ENCODE measurements around the gene GPR15LG. TPM values are rescaled to one million over a fixed set of nuclear protein-coding genes. Genes with fewer than 3 reads are reported as not detected.

GPR15LG gene
- total RNA-seq, 1 experiment from 2014 or later = not detected

DNA sequence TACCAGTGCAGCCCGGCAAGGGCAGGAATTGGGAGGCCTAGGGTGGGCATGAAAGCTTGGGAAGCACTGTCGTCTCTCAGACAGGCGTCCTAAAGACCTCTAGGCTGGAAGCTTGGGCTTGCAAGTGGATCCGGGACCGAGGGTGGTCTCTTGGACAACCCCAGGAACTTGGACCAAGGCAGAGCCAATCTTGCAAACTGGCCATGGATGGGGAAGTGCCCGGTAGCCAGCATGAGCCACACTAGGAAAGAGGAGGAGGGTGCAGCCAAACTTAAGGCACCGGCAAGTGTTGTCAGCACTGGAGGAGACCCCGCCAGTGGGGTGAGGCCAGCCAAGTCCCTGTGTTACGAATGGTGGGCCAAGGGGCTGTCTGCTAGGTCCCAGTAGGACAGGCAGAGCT is 43.2 kb downstream of the GPR15LG start:
- TF ChIP-seq, protein P1, sequence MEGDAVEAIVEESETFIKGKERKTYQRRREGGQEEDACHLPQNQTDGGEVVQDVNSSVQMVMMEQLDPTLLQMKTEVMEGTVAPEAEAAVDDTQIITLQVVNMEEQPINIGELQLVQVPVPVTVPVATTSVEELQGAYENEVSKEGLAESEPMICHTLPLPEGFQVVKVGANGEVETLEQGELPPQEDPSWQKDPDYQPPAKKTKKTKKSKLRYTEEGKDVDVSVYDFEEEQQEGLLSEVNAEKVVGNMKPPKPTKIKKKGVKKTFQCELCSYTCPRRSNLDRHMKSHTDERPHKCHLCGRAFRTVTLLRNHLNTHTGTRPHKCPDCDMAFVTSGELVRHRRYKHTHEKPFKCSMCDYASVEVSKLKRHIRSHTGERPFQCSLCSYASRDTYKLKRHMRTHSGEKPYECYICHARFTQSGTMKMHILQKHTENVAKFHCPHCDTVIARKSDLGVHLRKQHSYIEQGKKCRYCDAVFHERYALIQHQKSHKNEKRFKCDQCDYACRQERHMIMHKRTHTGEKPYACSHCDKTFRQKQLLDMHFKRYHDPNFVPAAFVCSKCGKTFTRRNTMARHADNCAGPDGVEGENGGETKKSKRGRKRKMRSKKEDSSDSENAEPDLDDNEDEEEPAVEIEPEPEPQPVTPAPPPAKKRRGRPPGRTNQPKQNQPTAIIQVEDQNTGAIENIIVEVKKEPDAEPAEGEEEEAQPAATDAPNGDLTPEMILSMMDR (IDR thresholded peaks at IDR 0.05; ENCODE audit: unreplicated experiment) = no peak
- Mint-ChIP-seq H3K36me3 (ENCODE audit: insufficient read depth, unreplicated experiment) (no peaks in the 10 kb centered on the region), H3K4me1 (ENCODE audit: insufficient read depth, unreplicated experiment) (no peaks in the 10 kb centered on the region), H3K9me3 (ENCODE audit: unreplicated experiment) (peaks cover 5% of the 10 kb centered on the region), H3K27me3 (ENCODE audit: insufficient read depth, unreplicated experiment) (peaks cover 30% of the 10 kb centered on the region), H3K27ac (ENCODE audit: low read depth, unreplicated experiment) (no peak overlapping the region), H3K4me3 (ENCODE audit: unreplicated experiment) (no peak overlapping the region)
- intact Hi-C loops (cut with micrococcal nuclease) = no loop called here
- BruUV-seq (replicated peaks) = no TSS peak
- no peak for DNase-seq (ENCODE audit: unreplicated experiment)
- POLR2A ChIA-PET = no interaction called here
- CTCF ChIA-PET = interaction anchor here (0.9 to 3.9 kb wide), 4 partner anchors 8 to 321 kb away, joined by 3 to 20 read pairs (median 5); no protein-coding TSS in a partner anchor

DNA sequence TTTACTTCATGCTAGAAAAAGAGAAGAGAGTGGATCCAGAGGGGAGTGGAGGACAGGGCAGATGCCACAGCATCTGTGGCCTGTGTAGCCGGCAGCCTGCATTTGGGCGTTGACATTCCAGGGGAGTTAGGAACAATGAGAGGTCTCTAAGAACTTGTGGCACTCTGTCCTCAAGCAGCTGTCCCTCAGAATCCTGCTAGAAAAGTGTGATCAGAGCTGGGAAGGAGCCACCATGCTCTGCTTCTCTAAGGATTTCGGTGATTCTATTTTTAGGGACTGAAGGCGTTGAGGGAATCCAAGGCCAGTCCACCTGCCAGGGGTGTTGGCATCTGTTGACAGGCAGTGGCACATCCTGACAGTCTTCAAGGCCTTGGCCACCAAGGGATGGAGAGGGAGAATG is 44.1 kb downstream of the GPR15LG start:
- intact Hi-C loops (cut with micrococcal nuclease) = no loop called here
- no peak for DNase-seq (ENCODE audit: unreplicated experiment)
- no TSS peak for BruUV-seq (replicated peaks)
- Mint-ChIP-seq H3K4me1 (ENCODE audit: insufficient read depth, unreplicated experiment) (no peaks in the 10 kb centered on the region), H3K4me3 (ENCODE audit: unreplicated experiment) (no peak overlapping the region), H3K27me3 (ENCODE audit: insufficient read depth, unreplicated experiment) (peaks cover 26% of the 10 kb centered on the region), H3K9me3 (ENCODE audit: unreplicated experiment) (peaks cover 5% of the 10 kb centered on the region), H3K36me3 (ENCODE audit: insufficient read depth, unreplicated experiment) (no peaks in the 10 kb centered on the region), H3K27ac (ENCODE audit: low read depth, unreplicated experiment) (no peak overlapping the region)
- TF ChIP-seq, protein P1 (IDR thresholded peaks at IDR 0.05; ENCODE audit: unreplicated experiment) = no peak
- CTCF ChIA-PET = interaction anchor here (0.6 to 1.5 kb wide), 3 partner anchors 9 to 74 kb away, joined by 3 to 6 read pairs (median 4); no protein-coding TSS in a partner anchor
- POLR2A ChIA-PET = interaction anchor here (0.9 kb wide), 1 partner anchor 77 kb away, joined by 3 read pairs; no protein-coding TSS in a partner anchor

DNA sequence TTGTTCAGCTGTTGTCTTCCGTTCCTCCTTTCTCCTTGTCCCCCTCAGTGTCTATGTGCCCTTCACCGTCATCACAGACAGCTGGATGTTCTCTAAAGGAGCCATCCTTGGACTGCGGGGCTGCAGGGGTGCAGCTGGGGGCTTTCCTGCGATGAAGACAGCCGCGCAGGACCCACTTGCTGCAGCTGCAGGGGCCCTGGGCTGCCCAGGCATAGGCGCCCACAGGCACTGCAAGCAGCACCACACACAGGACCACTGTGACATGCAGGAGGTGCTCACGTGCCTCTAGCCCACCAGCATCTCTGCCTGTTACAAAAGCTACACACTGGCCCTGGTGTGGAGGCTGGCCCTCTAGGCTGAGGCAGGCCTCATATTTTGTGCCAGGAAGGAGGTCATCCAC is 48.3 kb downstream of the GPR15LG start:
- intact Hi-C loops (cut with micrococcal nuclease) = no loop called here
- no TSS peak for BruUV-seq (replicated peaks)
- ChIA-PET CTCF (no interaction called here), POLR2A (no interaction called here)
- TF ChIP-seq, protein P1 (IDR thresholded peaks at IDR 0.05; ENCODE audit: unreplicated experiment) = no peak
- H3K4me3 Mint-ChIP-seq (ENCODE audit: unreplicated experiment) = no peak overlapping the region
- DNase-seq (ENCODE audit: unreplicated experiment) = no peak
- H3K4me1 Mint-ChIP-seq (ENCODE audit: insufficient read depth, unreplicated experiment) = no peaks in the 10 kb centered on the region
- H3K36me3 Mint-ChIP-seq (ENCODE audit: insufficient read depth, unreplicated experiment) = no peaks in the 10 kb centered on the region
- H3K9me3 Mint-ChIP-seq (ENCODE audit: unreplicated experiment) = peaks cover 5% of the 10 kb centered on the region
- peaks cover 45% of the 10 kb centered on the region for H3K27me3 Mint-ChIP-seq (ENCODE audit: insufficient read depth, unreplicated experiment)
- no peak overlapping the region for H3K27ac Mint-ChIP-seq (ENCODE audit: low read depth, unreplicated experiment)

DNA sequence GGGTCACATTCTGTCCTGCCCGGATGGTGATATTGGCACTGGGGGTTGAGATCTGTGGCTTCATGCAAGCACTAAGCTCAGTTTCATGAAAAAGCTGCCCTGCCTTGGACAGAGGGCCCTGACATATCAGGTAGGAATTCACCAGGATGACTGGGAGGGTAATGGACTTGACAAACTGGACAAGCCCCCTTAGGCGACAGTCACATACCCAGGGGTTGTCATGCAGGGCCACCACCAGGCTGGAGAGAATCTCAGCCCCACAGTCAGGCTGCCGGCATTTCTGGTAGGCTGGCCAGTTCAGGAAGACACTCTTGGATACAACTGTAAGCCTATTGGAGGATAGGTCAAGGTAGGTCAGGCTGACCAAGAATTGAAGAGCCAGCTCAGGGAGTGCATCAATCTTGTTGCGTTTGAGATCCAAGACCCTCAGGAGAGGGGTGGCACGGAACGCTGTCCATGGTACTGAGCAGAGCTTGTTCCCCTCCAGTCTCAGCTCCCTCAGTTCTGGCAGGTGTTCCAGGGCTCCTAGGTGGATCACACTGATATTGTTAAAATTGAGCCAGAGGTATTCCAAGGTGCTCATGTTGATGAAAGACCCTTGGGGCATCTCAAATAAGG is 50.9 kb downstream of the GPR15LG start:
- CTCF ChIA-PET = interaction anchor here (1.0 kb wide), 1 partner anchor 20 kb away, joined by 3 read pairs; no protein-coding TSS in a partner anchor
- Mint-ChIP-seq H3K27ac (ENCODE audit: low read depth, unreplicated experiment) (no peak overlapping the region), H3K4me1 (ENCODE audit: insufficient read depth, unreplicated experiment) (no peaks in the 10 kb centered on the region), H3K27me3 (ENCODE audit: insufficient read depth, unreplicated experiment) (peaks cover 56% of the 10 kb centered on the region), H3K36me3 (ENCODE audit: insufficient read depth, unreplicated experiment) (no peaks in the 10 kb centered on the region), H3K4me3 (ENCODE audit: unreplicated experiment) (no peak overlapping the region), H3K9me3 (ENCODE audit: unreplicated experiment) (peaks cover 1% of the 10 kb centered on the region)
- POLR2A ChIA-PET = no interaction called here
- intact Hi-C loops (cut with micrococcal nuclease) = no loop called here
- peak; percentile 5 for DNase-seq (ENCODE audit: unreplicated experiment)
- TF ChIP-seq, protein P1 (IDR thresholded peaks at IDR 0.05; ENCODE audit: unreplicated experiment) = no peak
- no TSS peak for BruUV-seq (replicated peaks)

Measured in MCF 10A (cell line).